ENCODE data around the gene RSRC1. TPM values are rescaled to one million over a fixed set of nuclear protein-coding genes. Genes with fewer than 3 reads are reported as not detected.
"Not testable (repeated sequence)": the region's sequence is repeated elsewhere in the genome, so short reads cannot be mapped to it uniquely, and the experiment has no call there.

The RSRC1 gene
- total RNA-seq, 8 experiments from 2014 or later = 38.3 to 159 (median 45.1) TPM

DNA sequence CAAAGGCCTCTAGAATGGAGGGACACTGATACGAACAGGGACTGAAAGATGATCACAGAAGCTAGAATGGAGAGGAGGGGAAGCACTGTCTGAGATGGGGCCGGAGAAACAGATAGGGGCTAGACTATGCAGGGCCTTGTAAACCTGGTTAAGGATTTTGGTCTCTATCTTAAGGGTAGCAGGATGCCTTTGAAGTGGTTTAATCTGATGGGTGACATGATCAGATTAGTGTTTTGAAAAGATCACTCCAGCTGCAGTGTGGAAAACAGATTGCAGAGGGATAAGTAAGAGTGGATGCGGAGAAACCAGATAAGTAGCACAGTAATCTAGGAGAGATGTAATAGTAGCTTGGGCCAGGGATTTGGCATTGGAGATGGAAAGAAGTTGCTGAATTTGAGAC, 108.1 kb downstream of the RSRC1 start:
- ATAC-seq (replicated peaks in 6 of 8) = no peak
- WGBS, 10 experiments = 87 to 100% (median 97%) methylated on average over 2 to 3 of the region's 3 CpGs; no CpG with 5 or more reads in 1 of the 10 experiments
- in situ Hi-C loops (cut with MboI; ENCODE audit: low pct_unique_long_range_greater_than_20kb in 2 of 9, low sequenced_read_pairs in 9 of 9, unreplicated experiment in 9 of 9) = no loop called here
- Histone ChIP-seq H3K27ac (no peak overlapping the region), H3K4me1 (replicated peaks in 1 of 2) (peaks cover 0 to 4% of the 10 kb centered on the region in 2 donors), H3K4me3 (no peak overlapping the region)

- no peaks in the 10 kb centered on the region for H3K4me1 ChIP-seq (replicated peaks in 1 of 2)
- no peak overlapping the region for H3K4me3 ChIP-seq
- in situ Hi-C loops (cut with MboI; ENCODE audit: low pct_unique_long_range_greater_than_20kb in 2 of 9, low sequenced_read_pairs in 9 of 9, unreplicated experiment in 9 of 9) = no loop called here
- ATAC-seq (replicated peaks in 6 of 8) = no peak
- H3K27ac ChIP-seq = no peak overlapping the region
Measured at GRCh38 chr3:158220575-158220974, 110.7 kb downstream of the RSRC1 start.

DNA sequence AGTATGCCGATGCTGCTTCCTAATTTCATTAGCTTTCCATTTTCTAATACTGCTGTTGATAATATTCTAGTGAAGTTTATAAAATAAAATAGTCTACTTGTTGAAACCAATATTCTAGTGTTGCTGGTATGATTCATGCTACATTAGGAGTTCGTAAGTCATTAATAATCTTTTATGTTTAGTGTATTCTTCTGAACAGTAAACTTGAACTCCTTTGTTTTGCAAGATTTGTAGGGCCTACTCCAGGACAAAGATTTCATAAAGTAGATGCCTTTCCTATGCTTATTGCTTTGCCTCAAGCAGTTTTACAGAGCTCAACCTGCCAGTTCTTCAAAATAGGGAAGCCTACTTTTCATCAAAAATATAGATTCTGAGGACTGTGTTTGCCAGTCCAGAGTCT, 111.5 kb downstream of the RSRC1 start:
- WGBS, 10 experiments = 71 to 100% (median 92%) methylated on average over 1 to 2 of the region's 2 CpGs
- no peaks in the 10 kb centered on the region for H3K4me1 ChIP-seq (replicated peaks in 1 of 2)
- no peak overlapping the region for H3K27ac ChIP-seq
- H3K4me3 ChIP-seq = no peak overlapping the region
- in situ Hi-C loops (cut with MboI; ENCODE audit: low pct_unique_long_range_greater_than_20kb in 2 of 9, low sequenced_read_pairs in 9 of 9, unreplicated experiment in 9 of 9) = no loop called here
- ATAC-seq (replicated peaks in 6 of 8) = no peak

DNA sequence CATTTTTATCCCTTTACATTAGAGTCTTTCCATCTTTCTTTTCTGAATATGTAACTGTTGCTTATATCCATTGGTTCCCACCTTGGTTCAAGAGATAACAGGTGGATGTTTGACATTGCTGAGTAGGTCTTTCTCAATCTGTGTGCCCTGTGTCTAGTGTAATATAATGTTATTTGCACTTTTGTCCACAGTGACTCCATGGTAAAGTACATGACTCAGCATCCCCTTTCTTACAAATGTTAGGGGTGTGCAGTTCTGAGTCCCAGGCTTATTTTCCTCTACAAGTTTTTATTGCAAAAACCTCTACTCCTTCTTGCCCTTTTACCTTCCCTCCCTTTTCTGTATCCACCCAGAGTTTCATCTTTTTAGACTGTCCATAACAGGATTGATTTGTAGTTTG, 116.5 kb downstream of the RSRC1 start:
- ATAC-seq (replicated peaks in 6 of 8) = no peak
- H3K4me3 ChIP-seq = no peak overlapping the region
- in situ Hi-C loops (cut with MboI; ENCODE audit: low pct_unique_long_range_greater_than_20kb in 2 of 9, low sequenced_read_pairs in 9 of 9, unreplicated experiment in 9 of 9) = no loop called here
- no peak overlapping the region for H3K27ac ChIP-seq
- H3K4me1 ChIP-seq (replicated peaks in 1 of 2) = no peaks in the 10 kb centered on the region

GRCh38 chr3:158228942-158229341, 119.1 kb downstream of the RSRC1 start:
- H3K4me3 ChIP-seq; H3K27ac ChIP-seq; H3K4me1 ChIP-seq (replicated peaks in 1 of 2); in situ Hi-C loops (cut with MboI; ENCODE audit: low pct_unique_long_range_greater_than_20kb in 2 of 9, low sequenced_read_pairs in 9 of 9, unreplicated experiment in 9 of 9); ATAC-seq (replicated peaks in 6 of 8): not testable (repeated sequence)
- WGBS, 10 experiments = 97 to 100% (median 100%) methylated on average over 1 to 4 of the region's 10 CpGs; no CpG with 5 or more reads in 7 of the 10 experiments

GRCh38 chr3:158233791-158234190, 123.9 kb downstream of the RSRC1 start:
- in situ Hi-C loops (cut with MboI; ENCODE audit: low pct_unique_long_range_greater_than_20kb in 2 of 9, low sequenced_read_pairs in 9 of 9, unreplicated experiment in 9 of 9) = no loop called here
- ATAC-seq (replicated peaks in 6 of 8) = peak in 2 of 8 experiments; percentile 12 to 34
- no peak overlapping the region for H3K4me3 ChIP-seq
- H3K27ac ChIP-seq = no peak overlapping the region
- H3K4me1 ChIP-seq (replicated peaks in 1 of 2) = peaks cover 0 to 4% of the 10 kb centered on the region in 2 donors
- WGBS, 10 experiments = 88 to 100% (median 100%) methylated on average over 1 of the region's 1 CpG; no CpG with 5 or more reads in 6 of the 10 experiments

- Histone ChIP-seq H3K4me1 (replicated peaks in 1 of 2) (no peaks in the 10 kb centered on the region), H3K4me3 (no peak overlapping the region), H3K27ac (no peak overlapping the region)
- in situ Hi-C loops (cut with MboI; ENCODE audit: low pct_unique_long_range_greater_than_20kb in 2 of 9, low sequenced_read_pairs in 9 of 9, unreplicated experiment in 9 of 9) = no loop called here
- 11 to 100% (median 59%) methylated on average over 1 of the region's 1 CpG; no CpG with 5 or more reads in 4 of the 10 experiments for WGBS, 10 experiments
- ATAC-seq (replicated peaks in 6 of 8) = no peak
Measured at GRCh38 chr3:158244274-158244673, 134.4 kb downstream of the RSRC1 start.

- Histone ChIP-seq H3K4me1 (replicated peaks in 1 of 2) (no peaks in the 10 kb centered on the region), H3K27ac (no peak overlapping the region), H3K4me3 (no peak overlapping the region)
- in situ Hi-C loops (cut with MboI; ENCODE audit: low pct_unique_long_range_greater_than_20kb in 2 of 9, low sequenced_read_pairs in 9 of 9, unreplicated experiment in 9 of 9) = no loop called here
- WGBS, 10 experiments = 92 to 100% (median 97%) methylated on average over 1 to 3 of the region's 3 CpGs; no CpG with 5 or more reads in 1 of the 10 experiments
- no peak for ATAC-seq (replicated peaks in 6 of 8)
Measured at GRCh38 chr3:158247288-158247687, 137.4 kb downstream of the RSRC1 start.

- Histone ChIP-seq H3K4me3 (no peak overlapping the region), H3K4me1 (replicated peaks in 1 of 2) (no peaks in the 10 kb centered on the region), H3K27ac (no peak overlapping the region)
- in situ Hi-C loops (cut with MboI; ENCODE audit: low pct_unique_long_range_greater_than_20kb in 2 of 9, low sequenced_read_pairs in 9 of 9, unreplicated experiment in 9 of 9) = no loop called here
- no peak for ATAC-seq (replicated peaks in 6 of 8)
Measured at GRCh38 chr3:158248261-158248660, 138.4 kb downstream of the RSRC1 start.

GRCh38 chr3:158249183-158249582, 139.3 kb downstream of the RSRC1 start:
- no peak for ATAC-seq (replicated peaks in 6 of 8)
- 80 to 100% (median 93%) methylated on average over 1 to 2 of the region's 2 CpGs for WGBS, 10 experiments
- in situ Hi-C loops (cut with MboI; ENCODE audit: low pct_unique_long_range_greater_than_20kb in 2 of 9, low sequenced_read_pairs in 9 of 9, unreplicated experiment in 9 of 9) = no loop called here
- no peak overlapping the region for H3K4me3 ChIP-seq
- H3K27ac ChIP-seq = no peak overlapping the region
- H3K4me1 ChIP-seq (replicated peaks in 1 of 2) = no peaks in the 10 kb centered on the region

DNA sequence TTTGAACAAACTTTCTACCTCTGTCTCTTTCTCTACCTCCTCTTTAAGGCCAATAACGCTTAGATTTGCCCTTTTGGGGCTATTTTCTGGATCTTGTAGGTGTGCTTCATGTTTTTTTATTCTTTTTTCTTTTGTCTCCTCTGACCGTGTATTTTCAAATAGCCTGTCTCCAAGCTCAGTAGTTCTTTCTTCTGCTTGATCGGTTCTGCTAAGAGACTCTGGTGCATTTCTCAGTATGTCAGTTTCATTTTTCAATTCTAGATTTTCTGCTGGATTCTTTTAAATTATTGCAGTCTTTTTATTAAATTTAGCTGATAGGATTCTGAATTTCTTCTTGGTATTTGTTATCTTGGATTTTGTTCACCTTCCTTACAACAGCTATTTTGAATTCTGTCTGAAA, 148.7 kb downstream of the RSRC1 start:
- 62 to 100% (median 81%) methylated on average over 3 of the region's 3 CpGs for WGBS, 10 experiments
- in situ Hi-C loops (cut with MboI; ENCODE audit: low pct_unique_long_range_greater_than_20kb in 2 of 9, low sequenced_read_pairs in 9 of 9, unreplicated experiment in 9 of 9) = no loop called here
- Histone ChIP-seq H3K4me3 (no peak overlapping the region), H3K4me1 (replicated peaks in 1 of 2) (no peaks in the 10 kb centered on the region), H3K27ac (no peak overlapping the region)
- ATAC-seq (replicated peaks in 6 of 8) = no peak

DNA sequence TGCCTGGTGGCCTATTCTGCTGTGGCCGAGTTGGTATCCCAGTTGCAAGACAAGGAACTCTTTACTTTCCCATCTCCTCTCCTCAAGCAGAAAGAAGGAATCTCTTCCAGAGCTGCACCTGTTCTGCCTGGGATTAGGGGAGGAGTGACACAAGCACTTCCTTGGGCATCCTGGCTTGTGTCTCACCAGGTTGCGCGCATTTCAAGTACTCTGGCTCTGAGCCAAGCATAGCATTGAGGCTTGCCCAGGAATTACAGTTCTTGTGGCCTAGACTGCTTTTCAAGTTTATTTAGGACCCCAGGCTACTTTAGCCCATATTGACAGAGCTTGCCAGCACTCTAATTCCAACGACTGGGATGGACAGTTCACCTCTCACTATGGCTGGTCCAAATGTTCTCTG, 150.5 kb downstream of the RSRC1 start:
- peak in 1 of 8 experiments; percentile 50 for ATAC-seq (replicated peaks in 6 of 8)
- Histone ChIP-seq H3K4me1 (replicated peaks in 1 of 2) (no peaks in the 10 kb centered on the region), H3K4me3 (no peak overlapping the region), H3K27ac (no peak overlapping the region)
- in situ Hi-C loops (cut with MboI; ENCODE audit: low pct_unique_long_range_greater_than_20kb in 2 of 9, low sequenced_read_pairs in 9 of 9, unreplicated experiment in 9 of 9) = no loop called here
- 60 to 94% (median 76%) methylated on average over 1 to 3 of the region's 4 CpGs; no CpG with 5 or more reads in 4 of the 10 experiments for WGBS, 10 experiments

GRCh38 chr3:158261371-158261991, 151.6 kb downstream of the RSRC1 start:
- Histone ChIP-seq H3K4me1 (replicated peaks in 1 of 2) (no peaks in the 10 kb centered on the region), H3K27ac (no peak overlapping the region), H3K4me3 (no peak overlapping the region)
- in situ Hi-C loops (cut with MboI; ENCODE audit: low pct_unique_long_range_greater_than_20kb in 2 of 9, low sequenced_read_pairs in 9 of 9, unreplicated experiment in 9 of 9) = no loop called here
- WGBS, 10 experiments = 67 to 100% (median 88%) methylated on average over 1 to 4 of the region's 4 CpGs
- no peak for ATAC-seq (replicated peaks in 6 of 8)

DNA sequence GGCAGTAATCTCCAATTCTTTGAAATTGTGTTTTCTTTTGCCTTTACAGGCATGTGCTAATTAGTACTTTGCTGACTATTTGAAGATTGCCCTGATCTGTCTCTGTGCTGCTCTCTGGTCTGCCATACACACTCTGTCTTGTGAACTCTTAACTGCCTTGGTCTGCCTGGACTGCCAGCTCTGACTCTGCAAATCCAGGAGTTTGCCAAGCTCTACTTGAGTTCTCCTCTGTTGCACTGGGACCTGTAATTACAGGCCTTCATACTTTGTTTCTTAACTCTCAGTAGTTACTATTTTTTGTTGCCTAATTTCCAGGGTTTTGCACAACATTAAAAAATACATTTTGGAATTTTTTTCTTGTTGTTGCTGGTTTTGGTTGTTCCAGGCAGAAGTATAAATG, 155.0 kb downstream of the RSRC1 start:
- in situ Hi-C loops (cut with MboI; ENCODE audit: low pct_unique_long_range_greater_than_20kb in 2 of 9, low sequenced_read_pairs in 9 of 9, unreplicated experiment in 9 of 9) = no loop called here
- H3K4me3 ChIP-seq = no peak overlapping the region
- H3K27ac ChIP-seq = no peak overlapping the region
- ATAC-seq (replicated peaks in 6 of 8) = no peak
- no peaks in the 10 kb centered on the region for H3K4me1 ChIP-seq (replicated peaks in 1 of 2)

Measured in motor neuron (in vitro differentiated cells).